T-helper 2 cell treated with Interferon-gamma antibody and Interleukin-4, amounts not matched to agents 5 μg/mL and 100 μg/mL, for 36 hours (primary cell): ENCODE data around the gene AOPEP.

Source experiments
- DNase-seq: peaks from one replicate; pipeline ENCODE4 v3.0.0; 2021; ENCODE audit warnings: low spot score
- H3K27ac Mint-ChIP-seq: one replicate; pipeline ENCODE4 v1.8.0; 2021; ENCODE audit warnings: mild to moderate bottlenecking, mixed read lengths
- H3K27me3 Mint-ChIP-seq: one replicate; pipeline ENCODE4 v1.8.0; 2021; ENCODE audit warnings: low read depth, mixed read lengths
- H3K36me3 Mint-ChIP-seq: one replicate; pipeline ENCODE4 v1.8.0; 2021; ENCODE audit warnings: low read depth, mixed read lengths
- H3K4me1 Mint-ChIP-seq: one replicate; pipeline ENCODE4 v1.8.0; 2021; ENCODE audit warnings: low read depth, mixed read lengths
- H3K4me3 Mint-ChIP-seq: one replicate; pipeline ENCODE4 v1.8.0; 2022; ENCODE audit warnings: mild to moderate bottlenecking, moderate library complexity, mixed read lengths
- H3K9me3 Mint-ChIP-seq: one replicate; pipeline ENCODE4 v1.8.0; 2021; ENCODE audit warnings: mixed read lengths

Gene AOPEP

DNA sequence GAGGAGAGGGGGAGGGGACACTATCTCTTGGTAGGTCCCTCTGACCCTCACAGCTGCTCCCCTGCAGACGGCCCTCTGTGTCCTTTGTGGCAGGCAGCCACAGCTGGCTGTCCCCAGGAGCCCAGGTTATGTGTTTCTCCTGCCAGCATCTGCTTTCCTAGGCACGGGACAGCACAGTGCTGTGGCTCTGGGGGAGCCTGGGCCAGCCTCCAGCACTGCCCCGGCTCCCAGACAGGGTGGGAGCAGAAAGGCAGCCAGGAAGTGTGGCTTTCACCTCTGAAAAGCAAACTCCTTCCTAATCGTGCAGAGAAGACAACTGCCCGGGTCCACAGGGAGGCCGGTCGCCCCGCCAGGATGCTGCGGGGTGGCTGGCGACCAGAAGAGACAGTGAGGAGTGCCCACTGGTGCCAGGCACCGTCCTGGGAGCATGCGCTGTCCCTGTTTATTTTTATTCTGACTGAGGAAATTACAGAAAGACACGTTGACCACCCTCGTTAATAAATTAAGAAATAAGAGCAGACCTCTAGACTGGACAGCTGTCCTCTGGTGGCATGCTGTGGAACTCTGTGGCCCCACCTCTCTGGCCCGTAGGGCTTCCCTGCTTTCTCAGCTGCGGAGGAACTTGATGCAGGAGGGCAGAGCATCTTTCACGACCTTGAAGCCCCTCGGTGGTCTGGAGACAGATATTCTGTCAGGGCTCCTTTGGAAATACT, 350.7 kb downstream of the AOPEP start:
- H3K9me3 Mint-ChIP-seq, result no peaks in the 10 kb centered on the region
- H3K4me1 Mint-ChIP-seq, result no peaks in the 10 kb centered on the region
- no peak for DNase-seq
- H3K27ac Mint-ChIP-seq, result no peak overlapping the region
- no peaks in the 10 kb centered on the region for H3K27me3 Mint-ChIP-seq
- H3K4me3 Mint-ChIP-seq, result no peak overlapping the region
- no peaks in the 10 kb centered on the region for H3K36me3 Mint-ChIP-seq

DNA sequence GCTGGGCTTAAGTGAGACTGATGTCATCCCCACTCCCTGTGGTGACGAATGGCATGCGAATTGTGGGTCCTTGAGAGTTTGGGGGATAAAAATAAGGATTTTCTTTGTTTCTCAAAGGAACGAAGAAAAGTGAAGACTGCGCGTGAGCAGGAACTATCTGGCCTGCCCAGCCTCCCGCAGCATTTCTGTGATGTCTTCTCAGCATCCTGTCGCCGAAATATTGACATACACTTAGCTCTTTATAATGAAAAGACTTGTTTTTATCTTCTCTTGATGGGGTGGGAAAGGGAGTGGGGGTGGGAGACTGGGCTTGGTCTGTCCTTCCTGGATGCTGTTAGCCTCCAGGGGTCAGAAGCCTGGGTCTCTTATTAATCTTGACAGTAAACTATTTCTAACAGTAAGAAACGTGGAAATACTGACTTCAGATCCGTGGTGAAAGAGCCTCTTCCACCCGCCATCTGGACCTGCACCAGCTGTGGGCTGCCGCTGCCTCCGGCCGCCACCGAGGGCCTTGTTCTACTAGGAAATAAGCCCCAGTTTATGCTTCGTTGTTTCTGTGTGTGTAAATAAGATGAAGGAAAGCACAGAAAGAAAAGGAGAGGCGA, 351.4 kb downstream of the AOPEP start:
- no peak for DNase-seq
- no peak overlapping the region for H3K27ac Mint-ChIP-seq
- H3K36me3 Mint-ChIP-seq, result no peaks in the 10 kb centered on the region
- H3K4me3 Mint-ChIP-seq, result no peak overlapping the region
- H3K27me3 Mint-ChIP-seq, result no peaks in the 10 kb centered on the region
- H3K9me3 Mint-ChIP-seq, result no peaks in the 10 kb centered on the region
- no peaks in the 10 kb centered on the region for H3K4me1 Mint-ChIP-seq

DNA sequence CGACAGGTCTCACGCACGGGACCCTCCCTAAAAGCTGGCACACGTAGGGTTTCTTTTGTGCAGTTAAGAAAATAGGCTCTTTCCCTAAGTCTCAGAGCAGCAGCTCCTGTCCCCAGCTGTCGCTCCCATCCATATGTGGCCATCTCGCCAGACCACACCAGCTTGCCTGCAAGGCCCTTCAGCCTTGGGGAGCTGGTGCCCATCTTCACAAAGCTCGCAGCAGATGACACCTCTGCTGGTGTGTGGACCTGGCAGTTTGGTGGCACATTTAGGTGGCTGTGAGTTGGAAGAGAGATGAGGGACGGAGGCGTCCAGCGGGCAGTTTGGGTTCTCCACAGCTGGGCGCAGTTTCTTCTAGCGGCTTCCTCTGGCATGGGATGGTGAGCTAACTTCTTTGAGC, 352.0 kb downstream of the AOPEP start:
- no peaks in the 10 kb centered on the region for H3K9me3 Mint-ChIP-seq
- no peak overlapping the region for H3K27ac Mint-ChIP-seq
- no peak overlapping the region for H3K4me3 Mint-ChIP-seq
- H3K4me1 Mint-ChIP-seq, result no peaks in the 10 kb centered on the region
- no peak for DNase-seq
- no peaks in the 10 kb centered on the region for H3K27me3 Mint-ChIP-seq
- no peaks in the 10 kb centered on the region for H3K36me3 Mint-ChIP-seq

DNA sequence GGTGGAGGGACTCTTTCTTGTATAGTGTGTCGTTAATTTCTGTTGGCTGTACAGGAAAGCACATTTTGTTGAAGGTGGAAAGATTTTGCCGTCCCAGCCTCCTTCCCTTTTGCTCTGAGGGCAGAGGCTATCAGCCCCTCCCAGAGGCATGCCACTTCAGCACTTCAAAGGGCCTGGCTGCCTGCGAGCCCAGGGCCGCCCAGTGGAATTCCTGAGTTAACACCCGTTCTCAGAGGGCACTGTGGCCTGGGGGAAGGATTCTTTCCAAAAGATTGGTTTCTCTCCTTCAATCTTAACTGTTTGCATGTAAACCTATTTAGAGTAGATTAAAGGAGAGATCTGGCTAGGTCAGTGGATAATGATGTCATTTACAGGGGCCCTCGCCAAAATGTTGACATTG, 352.4 kb downstream of the AOPEP start:
- no peak for DNase-seq
- no peaks in the 10 kb centered on the region for H3K9me3 Mint-ChIP-seq
- H3K4me1 Mint-ChIP-seq, result no peaks in the 10 kb centered on the region
- no peaks in the 10 kb centered on the region for H3K27me3 Mint-ChIP-seq
- H3K36me3 Mint-ChIP-seq, result no peaks in the 10 kb centered on the region
- no peak overlapping the region for H3K4me3 Mint-ChIP-seq
- H3K27ac Mint-ChIP-seq, result no peak overlapping the region

DNA sequence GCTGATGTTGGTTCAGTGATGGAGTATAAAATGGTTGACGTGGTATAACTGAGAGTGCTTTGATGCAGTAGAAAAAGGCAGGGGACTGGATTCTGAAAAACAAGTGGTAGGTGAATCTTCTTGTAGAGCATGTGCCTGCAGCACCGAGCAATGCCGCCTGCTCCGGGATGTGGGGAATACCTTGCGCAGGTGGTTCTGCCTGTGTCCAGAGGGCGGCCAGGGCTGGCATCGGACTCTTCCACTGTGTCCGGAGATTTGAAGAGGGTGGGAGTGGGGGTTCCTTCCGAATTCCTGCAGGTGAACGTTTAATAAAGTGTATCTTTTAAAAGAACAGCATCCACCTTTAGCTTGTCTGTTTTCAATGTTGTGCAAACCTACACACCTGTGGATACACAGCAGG, 353.0 kb downstream of the AOPEP start:
- Mint-ChIP-seq H3K27me3 (no peaks in the 10 kb centered on the region), H3K4me1 (no peaks in the 10 kb centered on the region), H3K27ac (no peak overlapping the region), H3K4me3 (no peak overlapping the region), H3K36me3 (no peaks in the 10 kb centered on the region), H3K9me3 (no peaks in the 10 kb centered on the region)
- DNase-seq, result no peak

DNA sequence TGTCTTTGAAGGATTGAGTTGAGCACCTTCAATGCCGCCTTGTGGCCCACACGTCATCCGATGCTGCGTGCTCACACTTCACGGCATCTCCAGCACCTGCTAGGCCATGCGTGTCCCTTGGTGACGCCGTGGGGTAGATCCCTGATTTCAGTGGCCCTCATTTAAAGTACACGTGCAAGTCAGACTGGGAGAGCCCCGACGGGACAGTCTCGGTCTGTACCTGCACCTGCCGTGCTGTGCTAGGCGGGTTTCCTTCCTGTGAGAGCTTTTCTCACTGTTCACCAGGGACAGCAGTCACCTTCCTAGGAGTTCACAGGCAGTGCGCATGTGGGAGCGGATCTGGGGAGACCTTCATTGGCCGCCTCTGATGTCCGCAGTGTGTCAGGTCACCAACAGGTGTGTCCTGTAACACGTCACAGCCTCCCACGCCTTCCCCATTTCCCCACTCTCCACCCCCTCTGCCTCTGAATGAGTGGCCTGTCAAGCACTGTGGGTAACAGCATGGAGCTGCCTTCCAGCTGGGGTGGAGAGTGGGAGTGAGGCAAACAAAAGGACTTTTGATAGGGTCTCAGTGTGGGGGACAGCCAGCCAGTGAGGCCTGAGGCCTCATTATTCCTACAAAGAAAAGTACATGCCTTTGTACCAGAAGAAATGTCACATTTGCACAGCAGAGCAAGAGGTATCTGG, 354.6 kb downstream of the AOPEP start:
- Mint-ChIP-seq H3K36me3 (no peaks in the 10 kb centered on the region), H3K27me3 (no peaks in the 10 kb centered on the region), H3K27ac (no peak overlapping the region), H3K4me3 (no peak overlapping the region), H3K4me1 (no peaks in the 10 kb centered on the region), H3K9me3 (no peaks in the 10 kb centered on the region)
- DNase-seq, result no peak

DNA sequence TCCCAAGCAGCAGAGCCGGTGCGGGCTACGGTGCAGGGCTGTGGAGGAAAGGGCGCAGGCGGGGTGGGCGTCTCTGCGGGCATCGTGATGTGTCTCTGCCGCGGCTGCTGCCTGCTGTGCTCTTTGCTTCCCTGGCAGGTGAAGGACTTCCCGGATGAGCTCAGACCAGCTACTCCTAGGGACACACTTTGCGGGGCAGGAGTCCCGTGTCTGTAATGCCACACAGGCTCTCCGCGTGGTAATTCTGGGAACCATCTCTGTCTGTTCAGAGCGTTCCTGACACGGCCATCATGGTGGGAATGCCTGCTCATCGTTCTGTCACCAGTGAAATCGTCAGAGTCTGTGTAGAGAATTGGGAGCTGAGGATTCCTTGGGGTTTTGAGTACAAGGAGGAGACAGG, 355.5 kb downstream of the AOPEP start:
- no peaks in the 10 kb centered on the region for H3K36me3 Mint-ChIP-seq
- H3K4me1 Mint-ChIP-seq, result no peaks in the 10 kb centered on the region
- H3K4me3 Mint-ChIP-seq, result no peak overlapping the region
- DNase-seq, result no peak
- H3K27ac Mint-ChIP-seq, result no peak overlapping the region
- H3K9me3 Mint-ChIP-seq, result no peaks in the 10 kb centered on the region
- no peaks in the 10 kb centered on the region for H3K27me3 Mint-ChIP-seq

DNA sequence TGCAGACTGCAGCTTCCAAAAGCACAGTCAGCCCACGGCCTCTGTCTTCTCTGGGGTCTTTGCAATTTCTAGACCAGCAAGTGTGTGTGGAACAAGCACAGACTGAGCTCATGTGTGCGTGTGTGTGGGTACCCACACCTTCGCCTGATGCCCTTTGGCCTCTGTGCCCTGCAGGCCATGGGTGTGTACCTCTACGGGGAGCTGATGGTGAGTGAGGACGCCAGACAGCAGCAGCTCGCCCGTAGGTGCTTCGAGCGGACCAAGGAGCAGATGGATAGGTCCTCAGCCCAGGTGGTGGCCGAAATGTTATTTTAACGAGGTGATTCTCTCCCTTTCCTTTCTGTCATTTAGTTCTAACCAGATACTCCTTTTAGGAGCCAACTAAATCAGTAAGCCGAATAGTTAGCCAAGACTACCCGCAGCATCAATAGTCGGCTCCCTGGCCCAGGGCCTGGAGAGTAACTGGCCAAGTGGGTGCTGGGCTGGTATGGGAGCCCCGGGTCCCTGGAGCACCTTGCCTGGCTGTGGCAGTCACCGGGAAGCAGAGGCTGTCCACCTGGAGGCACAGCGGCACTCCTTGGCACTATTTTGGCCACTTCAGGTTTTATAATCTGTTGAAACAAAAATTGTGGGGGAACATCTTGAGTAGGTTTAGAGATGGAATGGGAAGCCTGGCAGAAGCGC, 356.0 kb downstream of the AOPEP start:
- no peaks in the 10 kb centered on the region for H3K27me3 Mint-ChIP-seq
- H3K36me3 Mint-ChIP-seq, result no peaks in the 10 kb centered on the region

DNA sequence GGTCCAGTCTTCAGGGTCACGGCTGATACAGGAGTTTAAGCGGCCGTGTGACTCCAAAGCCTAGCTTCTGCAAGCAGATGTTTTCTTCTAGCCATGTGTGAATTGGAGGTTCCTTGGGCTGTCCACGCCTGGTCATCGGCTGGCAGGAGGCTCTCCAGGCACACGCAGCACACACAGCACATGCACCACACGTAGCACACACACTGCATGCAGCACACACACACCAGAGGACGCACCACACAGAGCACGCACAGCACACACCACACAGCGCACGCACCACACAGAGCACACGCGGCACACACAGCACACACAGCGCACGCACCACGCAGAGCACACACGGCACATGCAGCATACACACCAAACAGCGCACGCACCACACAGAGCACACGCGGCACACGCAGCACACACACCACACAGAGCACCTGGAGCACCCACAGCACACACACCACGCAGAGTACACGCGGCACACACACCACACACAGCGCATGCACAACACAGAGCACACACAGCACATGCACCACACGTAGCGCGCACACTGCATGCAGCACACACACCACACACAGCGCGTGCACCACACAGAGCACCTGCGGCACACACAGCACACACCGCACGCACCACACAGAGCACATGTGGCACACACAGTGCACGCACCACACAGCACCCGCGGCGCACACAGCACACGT, 356.7 kb downstream of the AOPEP start:
- H3K9me3 Mint-ChIP-seq, result no peaks in the 10 kb centered on the region
- no peak overlapping the region for H3K4me3 Mint-ChIP-seq
- H3K36me3 Mint-ChIP-seq, result no peaks in the 10 kb centered on the region
- H3K4me1 Mint-ChIP-seq, result no peaks in the 10 kb centered on the region
- no peak for DNase-seq
- H3K27ac Mint-ChIP-seq, result no peak overlapping the region
- no peaks in the 10 kb centered on the region for H3K27me3 Mint-ChIP-seq

More for the DNA sequence above, 356.0 kb downstream of the AOPEP start:
- Mint-ChIP-seq H3K4me3 (no peak overlapping the region), H3K9me3 (no peaks in the 10 kb centered on the region), H3K27ac (no peak overlapping the region), H3K4me1 (no peaks in the 10 kb centered on the region)
- DNase-seq, result no peak

DNA sequence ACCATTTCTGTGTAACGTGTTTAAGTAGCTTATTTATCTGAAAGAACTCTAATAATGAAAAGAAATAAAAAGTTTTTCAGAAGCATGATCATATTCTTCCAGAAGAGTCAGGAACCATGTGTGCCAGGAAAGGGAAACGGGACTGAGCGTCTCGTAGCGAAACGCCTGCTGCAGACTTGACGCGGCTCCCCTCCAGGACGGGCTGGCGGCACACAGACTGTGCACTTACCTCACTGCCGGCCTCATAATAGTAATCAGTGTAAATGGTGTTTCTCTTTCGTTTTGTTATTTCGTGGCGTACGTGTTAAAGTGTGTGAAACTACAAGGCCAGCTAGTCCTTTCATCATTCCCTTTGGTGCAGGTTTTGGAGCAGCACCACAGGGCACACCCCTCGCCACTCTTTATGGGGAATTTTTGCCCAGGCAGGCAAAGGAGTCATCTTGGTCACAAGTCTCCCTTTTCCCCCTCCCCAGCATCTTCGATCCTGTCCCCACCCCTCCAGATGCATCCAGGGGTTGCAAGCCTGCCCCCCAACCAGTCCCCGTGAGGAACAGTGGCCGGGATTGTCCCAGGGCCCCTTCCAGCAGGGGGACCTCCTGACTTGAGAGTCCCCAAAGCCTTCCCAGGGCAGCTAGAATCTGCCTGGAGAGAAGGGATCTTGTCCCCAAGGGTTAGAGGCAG, 357.9 kb downstream of the AOPEP start:
- Mint-ChIP-seq H3K36me3 (no peaks in the 10 kb centered on the region), H3K4me3 (no peak overlapping the region), H3K9me3 (no peaks in the 10 kb centered on the region), H3K27ac (no peak overlapping the region), H3K27me3 (no peaks in the 10 kb centered on the region), H3K4me1 (no peaks in the 10 kb centered on the region)
- DNase-seq, result no peak

DNA sequence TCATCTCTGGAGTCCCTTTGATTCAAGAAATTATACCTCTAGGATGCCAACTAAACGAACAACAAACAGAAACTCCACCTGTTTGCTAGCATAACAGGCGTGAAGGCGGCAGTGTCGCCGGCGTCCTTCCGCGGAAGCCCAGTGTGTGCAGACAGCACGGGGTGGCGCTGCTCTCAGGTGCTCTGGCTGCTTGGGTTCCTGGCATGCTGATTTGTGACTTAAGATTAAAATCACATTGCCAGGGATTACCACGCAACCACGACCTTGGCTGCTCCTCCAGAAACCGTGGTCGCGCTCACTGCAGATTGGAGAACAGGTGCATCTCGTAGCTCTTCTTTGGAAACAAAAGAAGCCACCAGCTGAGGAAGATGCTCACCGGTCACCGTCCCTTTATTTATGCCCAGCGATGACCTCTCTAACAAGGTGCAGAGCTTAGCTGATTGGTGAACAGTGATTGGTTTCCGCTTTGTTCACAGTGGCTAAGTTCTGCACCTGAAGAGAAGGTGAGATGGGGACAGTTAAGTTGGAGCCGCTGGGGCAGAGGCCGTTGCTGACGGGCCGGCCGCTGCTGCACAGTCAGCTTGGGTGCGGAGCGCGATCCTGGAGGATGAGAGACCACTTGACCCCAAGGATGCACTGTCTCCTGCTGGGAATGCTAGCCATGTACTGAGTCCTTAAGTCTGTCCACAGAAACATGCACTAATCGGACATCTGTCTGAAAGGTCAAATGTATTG, 358.7 kb downstream of the AOPEP start:
- H3K27me3 Mint-ChIP-seq, result no peaks in the 10 kb centered on the region
- no peaks in the 10 kb centered on the region for H3K36me3 Mint-ChIP-seq
- no peaks in the 10 kb centered on the region for H3K9me3 Mint-ChIP-seq
- H3K4me1 Mint-ChIP-seq, result no peaks in the 10 kb centered on the region
- DNase-seq, result no peak
- no peak overlapping the region for H3K27ac Mint-ChIP-seq
- H3K4me3 Mint-ChIP-seq, result no peak overlapping the region

DNA sequence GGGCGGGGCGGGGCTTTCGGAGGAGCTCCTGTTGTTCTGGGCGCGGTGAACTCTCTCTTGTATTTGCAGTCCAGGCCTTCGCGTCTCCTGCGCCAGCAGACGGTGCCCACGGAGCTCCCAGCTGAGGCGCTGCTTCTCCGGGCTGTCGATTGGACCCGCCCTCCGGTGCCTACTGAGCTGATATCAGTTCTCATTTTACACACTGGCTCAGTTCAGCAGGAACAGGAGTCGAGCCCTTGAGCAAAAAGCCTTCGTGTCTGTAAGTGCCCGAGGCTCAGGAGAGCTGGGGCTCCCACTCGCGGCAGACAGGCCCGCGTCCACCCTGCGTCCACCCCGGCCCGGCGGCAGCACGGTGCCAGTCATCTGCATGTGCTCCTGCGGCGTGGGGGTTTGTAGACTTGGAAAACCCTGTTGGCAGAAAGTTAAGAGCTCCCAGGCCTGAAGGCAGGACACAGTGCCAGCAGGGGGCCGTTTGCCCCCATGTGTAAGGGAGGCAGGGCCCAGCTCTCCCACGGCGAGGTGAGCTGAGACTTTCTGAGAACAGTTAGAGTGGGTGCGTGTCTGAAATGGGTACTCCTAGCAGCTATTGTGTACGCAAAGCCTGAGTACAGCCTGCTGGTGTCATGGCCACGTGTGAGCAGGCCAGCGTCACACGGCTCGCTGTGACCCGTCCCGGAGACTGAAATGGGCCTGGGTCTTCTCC, 359.5 kb downstream of the AOPEP start:
- no peak for DNase-seq
- Mint-ChIP-seq H3K36me3 (no peaks in the 10 kb centered on the region), H3K4me1 (no peaks in the 10 kb centered on the region), H3K27me3 (no peaks in the 10 kb centered on the region), H3K4me3 (no peak overlapping the region), H3K9me3 (no peaks in the 10 kb centered on the region), H3K27ac (no peak overlapping the region)
